ELR (cell line): ENCODE data around the gene DRP2.
"Not testable (repeated sequence)": the region's sequence is repeated elsewhere in the genome, so short reads cannot be mapped to it uniquely, and the experiment has no call there.

Experiments
- DNase-seq: peaks from one replicate; pipeline ENCODE4 v3.0.0-alpha.2; 2015; ENCODE audit warnings: low read depth

The DRP2 gene, protein sequence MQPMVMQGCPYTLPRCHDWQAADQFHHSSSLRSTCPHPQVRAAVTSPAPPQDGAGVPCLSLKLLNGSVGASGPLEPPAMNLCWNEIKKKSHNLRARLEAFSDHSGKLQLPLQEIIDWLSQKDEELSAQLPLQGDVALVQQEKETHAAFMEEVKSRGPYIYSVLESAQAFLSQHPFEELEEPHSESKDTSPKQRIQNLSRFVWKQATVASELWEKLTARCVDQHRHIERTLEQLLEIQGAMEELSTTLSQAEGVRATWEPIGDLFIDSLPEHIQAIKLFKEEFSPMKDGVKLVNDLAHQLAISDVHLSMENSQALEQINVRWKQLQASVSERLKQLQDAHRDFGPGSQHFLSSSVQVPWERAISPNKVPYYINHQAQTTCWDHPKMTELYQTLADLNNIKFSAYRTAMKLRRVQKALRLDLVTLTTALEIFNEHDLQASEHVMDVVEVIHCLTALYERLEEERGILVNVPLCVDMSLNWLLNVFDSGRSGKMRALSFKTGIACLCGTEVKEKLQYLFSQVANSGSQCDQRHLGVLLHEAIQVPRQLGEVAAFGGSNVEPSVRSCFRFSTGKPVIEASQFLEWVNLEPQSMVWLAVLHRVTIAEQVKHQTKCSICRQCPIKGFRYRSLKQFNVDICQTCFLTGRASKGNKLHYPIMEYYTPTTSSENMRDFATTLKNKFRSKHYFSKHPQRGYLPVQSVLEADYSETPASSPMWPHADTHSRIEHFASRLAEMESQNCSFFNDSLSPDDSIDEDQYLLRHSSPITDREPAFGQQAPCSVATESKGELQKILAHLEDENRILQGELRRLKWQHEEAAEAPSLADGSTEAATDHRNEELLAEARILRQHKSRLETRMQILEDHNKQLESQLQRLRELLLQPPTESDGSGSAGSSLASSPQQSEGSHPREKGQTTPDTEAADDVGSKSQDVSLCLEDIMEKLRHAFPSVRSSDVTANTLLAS

DNA sequence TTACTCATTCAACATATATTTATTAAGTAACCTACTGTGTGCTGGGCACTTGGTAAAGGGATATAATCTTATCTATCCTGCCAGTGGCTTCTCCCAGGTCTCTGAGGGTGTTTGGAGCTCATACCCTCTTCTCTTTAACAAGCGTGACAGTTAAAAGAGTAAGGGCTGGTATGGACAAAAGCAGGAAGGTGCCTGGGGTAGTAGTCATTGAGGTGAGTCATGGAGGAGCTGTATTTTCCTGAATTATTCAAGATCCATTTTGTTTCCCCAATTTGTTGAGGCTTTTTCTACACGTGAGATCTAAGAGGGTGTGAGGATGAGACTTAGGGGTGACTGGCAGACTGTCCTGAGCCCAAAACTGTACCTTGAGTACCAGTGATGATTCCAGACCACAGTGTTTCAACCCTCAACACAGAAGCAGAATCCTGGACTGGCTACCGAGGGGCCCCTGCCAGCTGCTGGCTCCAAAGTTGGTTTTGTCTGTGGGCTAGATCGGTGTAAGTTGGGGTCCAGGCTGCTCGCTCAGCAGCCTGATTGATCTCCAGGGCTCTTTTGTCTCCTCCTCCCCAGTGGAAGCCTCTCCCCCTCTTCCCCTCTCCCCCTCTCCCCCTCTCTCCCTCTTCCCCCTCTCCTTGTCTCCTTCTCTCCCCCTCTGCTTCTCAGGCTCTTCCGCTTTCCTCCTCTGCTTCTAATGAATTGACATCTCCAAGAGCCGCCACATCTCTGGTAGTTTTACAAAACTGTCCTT lies at the start of gene DRP2:
DRP2 (plus strand) TSS at position 671 of the 748 bp plus-strand sequence. CDS start 11,862 bp downstream, outside the sequence.
- peak; percentile 78 for DNase-seq

DNA sequence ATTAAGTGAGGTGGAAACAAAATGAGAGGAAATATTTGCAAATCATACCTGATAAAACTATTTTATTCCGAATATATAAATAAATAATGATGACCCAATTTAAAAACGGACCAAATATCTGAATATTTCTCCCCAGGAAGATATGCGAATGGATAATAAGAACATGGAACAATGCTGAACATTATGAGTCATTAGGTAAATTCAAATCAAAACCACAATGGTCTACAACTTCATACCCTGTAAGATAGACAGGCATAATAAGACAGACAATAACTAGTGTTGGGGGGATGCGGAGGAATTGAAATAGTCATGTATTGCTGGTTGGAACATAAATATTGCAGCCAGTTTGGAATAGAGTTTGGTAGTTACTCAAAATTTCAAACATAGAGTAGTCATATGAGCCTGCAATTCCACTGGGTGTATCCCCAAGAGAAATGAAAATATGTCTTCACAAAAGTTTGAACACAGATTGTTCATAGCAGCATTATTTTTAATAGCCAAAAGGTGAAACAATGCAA lies 47.6 kb upstream of the DRP2 start:
- DNase-seq = peak; percentile 20

DNA sequence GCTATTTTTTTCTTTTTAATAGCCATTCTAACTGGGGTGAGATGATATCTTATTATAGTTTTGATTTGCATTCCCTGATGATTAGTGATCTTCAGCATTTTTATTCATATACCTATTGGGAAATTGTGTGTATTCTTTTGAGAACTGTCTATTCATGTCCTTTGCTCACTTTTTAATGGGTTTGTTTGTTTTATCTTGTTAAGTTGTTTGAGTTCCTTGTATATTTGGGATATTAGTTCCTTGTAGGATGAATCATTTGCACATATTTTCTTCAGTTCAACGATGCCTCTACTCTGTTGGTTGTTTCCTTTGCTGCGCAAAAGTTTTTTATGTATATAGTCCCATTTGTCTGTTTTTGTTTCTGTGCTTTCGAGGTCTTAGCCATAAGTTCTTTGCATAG lies 43.1 kb upstream of the DRP2 start:
- DNase-seq = no peak

DNA sequence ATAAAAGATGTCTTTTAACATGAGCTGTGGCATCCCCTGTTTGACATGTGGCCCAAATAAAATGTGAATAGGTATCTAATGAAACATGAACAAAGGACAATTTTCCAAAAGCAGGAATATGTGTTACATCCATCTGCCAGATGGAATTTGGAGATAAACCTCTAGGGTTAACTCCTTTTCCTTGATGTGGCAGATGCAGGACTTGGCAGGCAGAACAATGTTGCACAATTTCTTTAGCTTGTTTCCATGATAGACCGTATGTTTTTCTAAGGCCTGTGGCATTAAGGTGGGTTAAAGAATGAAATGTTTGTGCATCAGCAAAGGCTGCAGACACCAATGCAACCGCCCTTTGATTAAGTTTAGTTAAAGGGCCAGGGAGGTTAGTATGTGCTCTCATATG lies 34.7 kb upstream of the DRP2 start:
- DNase-seq = not testable (repeated sequence)

DNA sequence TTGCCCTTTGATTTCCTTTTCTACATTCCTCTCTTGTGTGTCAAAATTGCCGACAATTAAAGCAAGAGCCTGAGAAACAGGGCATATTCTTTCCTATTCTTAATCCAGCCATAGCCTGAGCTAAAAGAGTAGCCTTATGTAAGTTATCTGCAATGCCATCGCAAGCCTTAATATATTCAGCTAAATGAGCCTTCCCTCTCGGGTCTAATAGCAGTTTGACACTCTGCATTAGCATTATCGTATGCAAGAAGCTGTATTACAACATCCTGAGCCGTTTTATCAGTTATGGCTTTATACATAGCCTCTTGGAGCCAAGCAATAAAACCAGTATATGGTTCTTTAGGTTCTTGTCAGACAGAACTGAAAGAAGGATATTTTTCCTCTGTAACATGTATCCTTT lies 31.6 kb upstream of the DRP2 start:
- DNase-seq = not testable (repeated sequence)

DNA sequence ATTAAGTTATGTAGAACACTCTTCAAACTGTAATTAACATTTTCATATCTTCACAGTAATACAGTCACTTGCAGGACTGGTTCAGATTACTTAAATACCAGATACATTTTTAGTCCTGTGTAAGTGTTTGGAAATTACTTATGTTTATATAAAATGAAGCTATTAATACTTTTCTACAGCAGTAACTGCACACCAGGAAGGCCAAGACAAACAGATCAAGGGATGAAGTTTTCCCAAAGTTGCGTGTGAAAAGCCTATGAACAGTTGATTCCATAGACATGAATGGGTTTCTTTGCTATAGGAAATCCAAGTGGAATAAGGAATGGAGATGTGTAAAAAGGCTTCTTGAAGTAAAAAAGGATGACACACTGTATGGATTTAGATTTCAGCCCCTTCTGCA lies 28.9 kb upstream of the DRP2 start:
- no peak for DNase-seq

DNA sequence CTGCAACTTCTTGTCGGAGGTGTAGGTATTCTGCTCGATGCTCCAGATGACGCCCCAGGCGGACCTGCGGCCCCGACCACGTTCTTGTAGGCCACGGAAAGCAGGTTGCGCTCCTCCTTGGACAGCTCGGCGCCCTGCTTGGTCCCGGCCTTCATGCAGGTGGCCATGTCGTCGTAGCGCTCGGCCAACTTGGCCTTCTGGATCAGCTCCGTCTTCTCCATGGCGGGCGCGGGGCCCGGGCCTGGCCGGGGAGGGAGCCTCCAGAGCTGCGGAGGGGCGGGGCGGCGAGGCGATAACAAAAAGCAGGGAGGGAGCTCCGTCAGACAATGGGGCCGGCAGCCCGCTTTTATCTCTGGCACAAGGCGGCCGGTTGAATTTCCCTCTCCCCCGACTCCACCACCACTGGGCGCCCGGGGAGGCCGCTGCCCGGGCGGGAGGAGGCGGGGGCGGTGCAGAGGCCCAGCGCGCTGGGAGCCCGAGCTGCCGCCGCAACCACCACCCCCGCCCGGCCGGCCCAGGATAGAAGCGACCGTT lies 28.3 kb upstream of the DRP2 start:
- DNase-seq = peak; percentile 12

DNA sequence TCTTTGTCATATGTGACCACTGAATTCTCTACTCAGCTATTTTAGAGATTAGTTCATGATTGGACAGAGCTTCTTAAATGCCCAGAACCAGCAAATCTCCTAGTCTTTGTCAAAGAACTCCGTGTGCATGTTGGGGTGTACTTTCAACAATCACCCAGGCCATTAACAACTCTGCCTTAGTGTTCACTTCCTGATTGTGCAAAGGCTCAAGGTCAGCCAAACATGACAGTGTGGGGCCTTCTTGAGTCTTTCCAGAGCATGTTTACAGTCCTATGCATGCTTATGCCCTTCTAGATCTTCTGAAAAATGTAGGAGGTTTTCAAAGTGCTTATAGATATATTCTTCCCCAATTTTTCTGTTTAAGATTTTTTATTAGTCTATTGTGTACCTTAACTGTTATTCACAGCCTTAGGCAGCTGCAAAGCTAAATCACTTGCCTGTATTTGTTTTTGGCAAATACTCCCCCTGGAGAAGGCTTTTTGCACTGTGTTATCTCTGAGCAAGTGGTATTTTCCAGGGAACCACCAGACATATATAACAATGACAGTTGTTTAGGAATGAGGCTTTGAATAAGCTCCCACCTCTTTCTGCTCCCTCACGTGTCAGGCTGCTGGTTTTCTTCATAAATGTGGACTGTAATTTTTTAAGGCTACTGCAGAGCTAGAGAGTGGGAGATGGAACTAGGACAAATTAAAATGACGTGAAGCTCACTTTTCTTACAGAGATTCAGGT lies 24.0 kb upstream of the DRP2 start:
- no peak for DNase-seq

DNA sequence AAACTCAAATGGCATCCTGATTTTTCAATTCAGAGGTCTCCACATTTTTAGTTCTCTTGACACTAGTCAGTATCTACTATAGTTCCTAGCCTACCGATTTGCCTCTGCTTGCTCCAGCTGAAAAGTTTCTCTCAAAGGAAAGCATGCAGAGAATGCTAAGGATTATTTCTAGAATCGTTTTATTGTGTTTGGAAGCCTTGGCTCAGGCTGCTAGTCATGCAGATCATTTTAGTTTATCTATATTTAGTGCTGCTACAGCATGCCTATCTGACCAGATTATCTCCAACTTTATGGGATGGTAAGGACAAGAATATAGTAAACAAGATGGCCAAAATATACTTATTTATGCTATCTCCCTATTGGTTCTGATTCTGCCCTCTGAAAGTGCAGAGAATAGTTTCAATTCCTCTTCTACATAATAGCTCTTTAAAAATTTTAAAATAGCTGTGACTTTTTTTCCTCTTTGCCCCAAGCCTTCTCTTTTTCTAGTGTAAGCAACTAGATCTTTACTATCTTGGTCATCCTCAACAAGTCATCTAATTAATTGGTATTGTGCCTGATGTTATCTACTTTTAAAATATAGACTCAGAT lies 15.7 kb upstream of the DRP2 start:
- no peak for DNase-seq

DNA sequence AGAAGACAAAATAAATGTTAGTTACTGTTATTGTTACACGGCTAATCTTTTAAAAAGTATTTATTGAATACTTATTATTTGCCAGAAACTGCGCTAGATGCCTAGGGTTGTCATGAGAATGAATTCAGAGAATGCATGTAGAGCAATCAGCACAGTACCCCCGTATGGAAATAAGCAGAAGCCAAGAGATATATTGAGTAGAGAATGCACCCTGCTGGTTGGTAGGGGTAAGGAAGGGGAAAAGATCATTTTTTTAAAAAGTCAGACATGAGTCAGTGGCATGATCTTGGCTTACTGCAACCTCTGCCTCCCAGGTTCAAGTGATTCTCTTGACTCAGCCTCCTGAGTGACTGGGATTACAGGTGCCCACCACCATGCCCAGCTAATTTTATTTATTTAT lies 13.1 kb upstream of the DRP2 start:
- DNase-seq = peak; percentile 69

DNA sequence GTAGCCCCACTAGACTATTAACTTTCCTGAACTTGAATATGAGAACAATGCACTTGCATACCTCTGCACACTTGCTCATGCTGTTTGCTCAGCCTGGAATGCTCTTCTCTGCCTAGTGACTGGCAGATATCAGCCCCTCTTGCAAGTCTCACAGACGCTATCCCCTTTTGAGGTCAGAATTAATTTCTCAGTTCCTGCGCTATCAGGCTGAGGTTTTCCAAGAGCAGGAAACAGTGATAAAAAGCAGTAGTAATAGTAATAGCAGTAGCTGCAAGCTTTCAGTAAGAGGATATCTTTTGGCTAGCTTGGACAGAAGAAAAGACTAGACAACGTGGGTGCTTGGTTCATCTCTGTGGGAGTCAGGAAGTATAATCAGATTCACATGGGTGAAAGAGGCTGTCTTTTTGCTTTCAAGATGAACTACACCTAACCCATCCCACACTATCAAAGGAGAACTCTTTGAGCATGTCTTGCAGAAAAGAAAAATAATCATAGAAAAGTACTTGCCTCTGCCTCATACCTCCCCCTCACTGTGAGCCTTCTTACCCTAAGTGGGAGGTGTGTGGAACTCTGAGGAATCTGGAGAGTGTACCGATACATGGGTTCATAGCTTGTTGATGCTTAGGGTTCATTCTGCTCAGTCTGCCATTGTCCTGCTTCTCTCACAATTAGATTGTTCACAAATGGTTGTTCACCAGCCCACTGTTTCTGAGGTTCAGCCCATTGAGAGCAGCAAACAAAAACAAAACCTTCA lies 11.3 kb upstream of the DRP2 start:
- DNase-seq = no peak

DNA sequence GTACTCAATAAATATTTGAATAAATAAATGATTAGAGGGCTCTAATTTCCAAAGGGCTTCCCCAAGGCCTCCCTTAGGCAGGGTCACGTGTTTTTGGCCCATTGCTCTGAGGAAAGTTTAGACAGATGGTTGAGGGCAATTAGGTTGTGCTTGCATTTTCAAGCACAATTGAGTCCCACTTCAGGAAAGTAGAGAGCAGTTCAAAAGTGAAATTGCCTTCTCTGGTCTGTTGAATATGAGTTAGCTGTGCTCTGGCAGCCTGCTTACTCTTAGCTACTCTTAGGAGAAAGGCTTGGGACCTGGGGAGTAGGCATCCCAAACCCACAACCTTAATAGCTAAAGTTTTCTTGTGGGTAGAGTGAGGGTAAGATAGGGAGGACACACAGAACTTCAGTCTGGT lies 9.0 kb upstream of the DRP2 start:
- DNase-seq = no peak

DNA sequence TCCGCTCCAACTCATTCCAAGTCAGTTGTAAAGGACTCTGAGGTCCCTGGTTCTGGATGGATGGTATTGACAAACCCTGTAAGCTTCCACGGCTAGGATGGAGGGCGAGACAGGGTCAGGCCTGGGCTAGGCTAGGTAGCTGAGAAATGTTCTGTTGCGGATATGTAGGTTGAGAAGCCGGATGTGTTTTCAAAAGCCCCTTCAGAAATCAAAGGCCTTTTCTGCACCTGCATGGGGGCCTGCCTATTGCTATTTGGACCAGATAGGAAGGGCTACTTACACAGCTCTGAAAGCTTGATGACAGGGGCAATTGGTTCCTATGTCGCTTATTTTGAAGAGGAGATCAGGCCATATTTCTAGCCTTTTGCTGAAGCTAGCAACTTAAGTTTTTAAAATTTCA lies 1.9 kb upstream of the DRP2 start:
- DNase-seq = no peak

DNA sequence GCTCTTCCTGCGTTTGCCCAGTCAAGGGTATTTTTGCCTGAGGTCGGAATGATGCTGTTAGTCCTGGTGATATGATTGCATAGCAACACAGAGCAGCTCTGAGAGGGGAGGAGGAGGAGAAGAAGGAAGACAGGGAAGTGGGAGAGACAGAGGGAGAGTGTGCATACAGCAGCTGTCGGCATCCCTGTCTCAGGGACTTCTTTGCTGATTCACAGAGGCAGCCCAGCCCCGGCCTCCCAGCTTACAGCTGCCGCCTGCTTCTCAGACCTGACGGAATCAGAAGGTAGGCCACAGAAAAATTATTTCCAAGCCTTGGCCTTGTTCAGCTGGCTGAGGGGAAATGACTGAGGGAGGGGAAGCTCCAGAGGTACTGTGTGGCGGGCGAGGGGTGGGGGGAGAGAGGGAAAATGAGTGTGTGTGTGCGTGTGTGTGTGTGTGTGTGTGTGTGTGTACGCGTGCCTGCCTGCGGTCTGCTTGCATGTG lies 319 bp downstream of the DRP2 start:
- DNase-seq = peak; percentile 31

DNA sequence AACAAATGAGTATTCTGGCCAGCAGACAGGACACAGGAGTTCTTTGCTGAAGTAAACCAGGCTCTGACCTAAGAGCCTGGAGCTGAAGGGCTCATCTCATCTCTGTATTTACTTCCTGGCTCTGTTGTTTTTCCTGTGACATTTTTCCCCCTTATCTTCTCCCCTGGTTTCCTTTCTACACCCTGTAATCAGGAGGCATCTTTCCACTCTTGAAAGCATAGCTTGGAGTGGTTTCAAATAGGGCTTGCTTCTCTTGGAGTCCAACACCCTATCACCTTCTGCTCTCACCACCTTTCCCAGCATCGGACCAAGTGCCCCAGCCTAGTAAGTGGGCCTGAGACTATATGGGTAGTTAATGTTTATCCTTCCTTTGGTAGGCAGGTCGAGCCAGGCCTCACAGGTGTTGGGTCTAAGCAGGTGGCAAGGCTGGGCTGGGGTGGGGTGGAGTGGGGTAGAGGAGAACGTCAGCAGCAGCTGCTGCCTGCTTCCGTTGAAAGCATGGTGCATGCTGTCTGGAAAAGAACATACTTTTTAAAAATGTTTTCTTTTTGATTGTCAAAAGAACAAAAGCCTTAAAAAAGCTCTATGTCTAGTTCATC lies 1.2 kb downstream of the DRP2 start:
- DNase-seq = no peak

DNA sequence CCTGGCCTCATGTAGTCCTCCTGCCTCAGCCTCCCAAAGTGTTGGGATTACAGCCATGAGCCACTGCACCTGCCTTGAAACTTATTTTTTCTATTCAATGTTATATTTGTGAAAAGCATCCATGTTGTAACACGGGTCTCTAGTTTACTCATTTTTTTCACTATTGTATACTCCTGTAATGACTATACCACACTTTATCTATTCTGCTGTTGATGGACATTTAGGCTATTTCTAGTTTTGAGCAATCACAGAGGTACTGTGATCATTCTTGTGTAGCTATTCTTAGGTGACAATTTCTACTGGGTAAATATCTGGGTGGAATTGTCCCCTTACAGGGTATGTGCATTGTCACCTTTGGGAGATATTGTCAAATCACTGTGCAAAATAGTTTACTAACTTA lies 3.6 kb downstream of the DRP2 start:
- no peak for DNase-seq

DNA sequence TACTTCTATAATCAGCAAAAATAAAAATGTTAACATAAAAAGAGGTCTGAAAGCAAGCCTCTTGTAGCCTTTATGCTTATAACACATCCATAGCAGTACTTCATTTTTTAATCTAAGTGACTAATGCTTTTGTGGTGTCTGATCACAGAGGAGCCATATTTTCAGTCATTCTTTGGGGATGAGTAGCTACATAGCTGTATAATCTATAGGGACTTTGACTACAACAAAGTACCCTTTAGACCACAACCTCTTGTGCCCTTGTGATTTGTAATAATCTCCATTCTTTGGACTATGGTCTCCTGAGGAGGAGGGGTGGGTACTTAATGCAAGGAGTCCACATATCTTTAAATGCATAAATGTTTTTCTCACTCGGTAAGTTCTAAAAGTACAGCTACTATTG lies 9.6 kb downstream of the DRP2 start:
- peak; percentile 89 for DNase-seq

DNA sequence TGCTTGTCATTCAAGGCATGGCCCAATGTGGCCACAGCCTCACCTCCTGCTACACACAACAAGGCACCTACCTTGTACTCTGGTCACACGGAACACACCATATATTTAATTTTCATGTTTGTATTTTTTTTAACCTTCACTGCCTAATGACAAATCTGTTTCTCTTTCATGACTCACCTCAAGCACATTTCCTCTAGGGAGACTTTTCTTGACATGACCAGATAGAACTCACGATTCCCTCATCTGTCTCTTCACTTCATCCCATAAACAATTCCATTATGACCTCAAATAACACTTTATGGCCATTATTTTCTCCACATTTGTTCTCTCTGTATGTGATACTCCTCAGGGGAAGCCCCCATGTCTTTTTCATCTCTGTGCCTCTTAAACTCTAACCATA lies 11.1 kb downstream of the DRP2 start:
- peak; percentile 75 for DNase-seq

DNA sequence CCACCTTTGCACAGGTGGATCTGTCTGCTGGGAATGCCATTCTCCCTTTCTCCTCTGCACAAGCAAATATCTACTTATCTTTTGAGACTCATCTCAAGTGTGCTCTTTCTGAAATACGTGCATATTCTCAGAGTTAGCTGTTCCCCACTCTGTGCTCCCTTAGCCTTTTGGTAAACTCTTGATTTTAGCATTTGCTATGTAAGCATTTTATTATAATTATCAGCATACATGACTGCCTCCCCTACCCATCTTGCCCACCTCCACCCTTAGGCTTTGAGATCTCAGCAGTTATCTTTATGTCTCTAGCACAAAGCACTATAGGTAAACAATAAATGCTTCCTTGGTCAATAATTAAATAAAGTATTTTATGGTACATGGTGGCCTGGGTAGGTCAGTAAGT lies 11.5 kb downstream of the DRP2 start:
- DNase-seq = no peak
